ENCODE data around the gene MCM8. TPM values are rescaled to one million over a fixed set of nuclear protein-coding genes. Genes with fewer than 3 reads are reported as not detected.

The MCM8 gene
- total RNA-seq, 8 experiments from 2014 or later = 3.4 to 20.2 (median 5.2) TPM

DNA sequence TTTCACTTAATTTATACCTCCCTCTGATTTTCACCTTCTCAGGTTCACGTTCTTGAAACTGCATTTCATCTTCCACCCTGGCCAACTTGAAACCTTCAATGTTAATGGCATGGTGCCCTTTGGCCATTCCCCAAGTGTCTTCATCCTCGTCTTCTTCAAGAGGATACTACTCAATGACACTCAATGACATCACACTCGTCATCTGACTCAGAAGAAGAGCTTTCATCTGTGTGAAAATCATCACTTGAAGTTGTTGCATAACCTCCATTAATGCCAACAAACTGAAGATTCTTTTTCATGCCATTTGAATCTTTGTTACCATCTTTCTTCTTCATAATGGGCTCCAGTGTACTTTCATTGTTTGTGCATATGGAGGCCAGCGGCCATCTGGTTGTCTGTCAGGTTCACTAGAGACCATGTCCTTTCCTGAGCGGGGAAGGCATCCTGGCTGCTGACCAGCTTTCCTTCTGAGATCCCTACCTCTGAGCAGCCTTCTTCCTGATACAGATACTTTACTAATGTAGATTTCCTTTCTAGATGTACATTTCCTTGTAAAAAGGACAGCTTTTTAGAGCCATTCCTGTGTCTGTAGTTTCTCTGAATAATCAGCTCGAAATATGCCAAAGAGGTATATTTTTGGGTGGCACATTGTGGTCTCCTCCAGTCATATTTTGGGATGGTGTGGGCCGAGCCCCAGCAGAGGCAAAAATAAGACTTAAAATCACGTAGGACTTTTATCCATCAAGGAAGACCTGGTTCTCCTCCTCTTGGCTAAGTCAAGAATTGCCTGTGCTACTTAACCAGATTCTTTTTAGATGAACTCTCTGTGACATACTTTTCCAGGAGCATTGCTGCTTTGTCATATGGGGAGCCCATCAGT, 21.4 kb upstream of the MCM8 start:
- H3K4me3 ChIP-seq = no peak overlapping the region
- no peak for ATAC-seq (replicated peaks in 6 of 8)
- H3K4me1 ChIP-seq (replicated peaks in 1 of 2) = no peaks in the 10 kb centered on the region
- in situ Hi-C loops (cut with MboI; ENCODE audit: low pct_unique_long_range_greater_than_20kb in 2 of 9, low sequenced_read_pairs in 9 of 9, unreplicated experiment in 9 of 9) = loop anchor here in 2 of 9 experiments (25.0 kb wide), 2 partner anchors 117 to 392 kb away; no protein-coding TSS in a partner anchor
- WGBS, 10 experiments = 32 to 90% (median 55%) methylated on average over 2 to 8 of the region's 8 CpGs
- no peak overlapping the region for H3K27ac ChIP-seq

DNA sequence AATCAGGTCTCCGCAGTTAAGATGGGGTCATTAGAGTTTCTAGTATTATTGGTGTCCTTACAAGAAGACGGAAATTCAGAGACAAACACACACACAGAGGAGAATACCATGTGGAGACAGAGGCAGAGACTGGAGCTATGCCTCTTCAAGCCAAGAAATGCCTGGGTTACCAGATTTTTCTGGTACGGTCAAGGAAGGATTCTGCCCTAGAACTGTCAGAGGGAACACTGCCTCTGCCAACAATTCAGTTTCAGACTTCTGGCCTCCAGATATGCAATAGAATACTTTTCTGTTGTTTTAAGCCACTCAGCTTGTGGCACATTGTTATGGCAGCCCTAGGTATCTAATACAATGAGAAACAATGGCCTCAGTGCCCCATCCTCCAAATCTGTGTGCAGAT, 19.0 kb upstream of the MCM8 start:
- 20 to 94% (median 63%) methylated on average over 1 to 2 of the region's 3 CpGs; no CpG with 5 or more reads in 2 of the 10 experiments for WGBS, 10 experiments
- Histone ChIP-seq H3K4me1 (replicated peaks in 1 of 2) (no peaks in the 10 kb centered on the region), H3K4me3 (no peak overlapping the region), H3K27ac (no peak overlapping the region)
- ATAC-seq (replicated peaks in 6 of 8) = no peak
- in situ Hi-C loops (cut with MboI; ENCODE audit: low pct_unique_long_range_greater_than_20kb in 2 of 9, low sequenced_read_pairs in 9 of 9, unreplicated experiment in 9 of 9) = loop anchor here in 2 of 9 experiments (25.0 kb wide), 2 partner anchors 119 to 394 kb away; no protein-coding TSS in a partner anchor

DNA sequence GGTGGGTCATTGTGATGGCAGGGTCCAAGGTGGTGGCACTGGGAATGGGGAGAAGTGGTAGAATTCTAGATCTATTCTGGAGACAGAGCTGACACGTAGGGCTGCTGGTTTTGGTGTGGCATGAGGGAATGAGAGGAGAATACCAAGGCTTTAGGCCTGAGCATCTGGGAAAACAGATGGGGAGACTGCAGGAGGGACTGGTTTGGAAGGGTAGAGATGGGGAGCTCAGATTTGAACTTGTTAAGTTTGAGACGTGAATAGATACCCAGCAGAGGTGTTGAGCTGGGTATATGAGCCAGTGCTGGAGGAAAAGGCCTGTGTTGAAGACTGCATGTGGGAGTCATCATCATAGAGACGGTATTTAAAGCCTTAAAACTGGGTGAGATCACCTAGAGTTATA, 17.7 kb upstream of the MCM8 start:
- Histone ChIP-seq H3K27ac (no peak overlapping the region), H3K4me1 (replicated peaks in 1 of 2) (no peaks in the 10 kb centered on the region), H3K4me3 (no peak overlapping the region)
- 61 to 100% (median 83%) methylated on average over 1 to 3 of the region's 3 CpGs; no CpG with 5 or more reads in 5 of the 10 experiments for WGBS, 10 experiments
- in situ Hi-C loops (cut with MboI; ENCODE audit: low pct_unique_long_range_greater_than_20kb in 2 of 9, low sequenced_read_pairs in 9 of 9, unreplicated experiment in 9 of 9) = loop anchor here in 2 of 9 experiments (25.0 kb wide), 2 partner anchors 120 to 395 kb away; no protein-coding TSS in a partner anchor
- ATAC-seq (replicated peaks in 6 of 8) = no peak

DNA sequence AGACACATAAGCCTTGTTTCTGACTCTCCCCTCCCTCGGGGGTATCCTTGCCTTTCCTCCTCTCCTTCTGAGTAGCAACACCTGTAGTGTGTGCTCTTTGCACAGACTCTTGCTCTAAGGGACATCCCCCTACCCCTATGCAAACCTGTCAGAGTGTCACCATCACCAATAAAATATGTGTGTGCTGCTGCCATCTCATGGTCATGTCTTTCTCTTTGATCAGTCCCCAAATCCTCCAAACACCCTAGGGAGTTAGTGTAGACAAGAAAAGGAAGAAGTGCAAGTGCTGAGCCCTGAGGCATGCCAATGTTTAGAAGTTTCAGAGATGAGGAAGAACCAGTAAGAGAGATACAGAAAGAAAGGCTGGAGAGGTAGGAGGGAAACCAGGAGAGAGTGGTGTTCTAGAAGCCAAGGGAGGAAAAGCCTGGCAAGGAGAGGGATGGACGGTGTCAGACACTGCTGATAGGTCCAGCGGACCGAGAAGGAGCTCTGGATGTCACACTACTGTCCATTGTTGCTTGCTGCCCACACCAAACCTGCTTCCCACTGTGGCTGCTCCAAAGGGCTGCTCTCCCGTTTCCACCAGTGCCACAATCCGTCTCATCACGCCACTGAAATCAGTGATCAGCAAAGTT, 16.5 kb upstream of the MCM8 start:
- Histone ChIP-seq H3K4me1 (replicated peaks in 1 of 2) (no peaks in the 10 kb centered on the region), H3K27ac (no peak overlapping the region), H3K4me3 (no peak overlapping the region)
- WGBS, 10 experiments = 14 to 87% (median 80%) methylated on average over 1 to 6 of the region's 7 CpGs
- ATAC-seq (replicated peaks in 6 of 8) = peak in 2 of 8 experiments; percentile 17 to 42
- in situ Hi-C loops (cut with MboI; ENCODE audit: low pct_unique_long_range_greater_than_20kb in 2 of 9, low sequenced_read_pairs in 9 of 9, unreplicated experiment in 9 of 9) = loop anchor here in 2 of 9 experiments (25.0 kb wide), 2 partner anchors 122 to 397 kb away; no protein-coding TSS in a partner anchor

DNA sequence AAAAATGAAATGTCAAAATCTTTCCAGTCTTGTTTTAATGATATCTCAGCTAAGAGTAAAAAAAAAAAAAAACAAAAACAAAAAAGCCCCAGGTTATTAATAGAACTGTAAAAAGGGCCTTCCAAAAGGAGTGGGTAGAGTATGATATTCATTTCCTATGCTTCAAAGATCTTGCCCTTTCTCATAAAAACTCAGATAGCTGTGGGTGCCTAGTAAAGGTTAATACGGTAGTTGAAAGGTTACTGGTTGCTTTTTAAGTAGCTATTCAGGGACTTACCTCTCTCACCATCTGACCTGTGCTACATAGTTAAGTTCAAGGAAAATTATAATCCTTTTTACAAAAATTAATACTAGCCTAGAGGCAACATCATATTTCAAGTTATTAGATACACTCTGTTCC, 15.1 kb upstream of the MCM8 start:
- WGBS, 10 experiments = 40 to 100% (median 95%) methylated on average over 1 of the region's 1 CpG
- no peaks in the 10 kb centered on the region for H3K4me1 ChIP-seq (replicated peaks in 1 of 2)
- H3K4me3 ChIP-seq = no peak overlapping the region
- in situ Hi-C loops (cut with MboI; ENCODE audit: low pct_unique_long_range_greater_than_20kb in 2 of 9, low sequenced_read_pairs in 9 of 9, unreplicated experiment in 9 of 9) = loop anchor here in 2 of 9 experiments (25.0 kb wide), 2 partner anchors 123 to 398 kb away; no protein-coding TSS in a partner anchor
- no peak for ATAC-seq (replicated peaks in 6 of 8)
- H3K27ac ChIP-seq = no peak overlapping the region

DNA sequence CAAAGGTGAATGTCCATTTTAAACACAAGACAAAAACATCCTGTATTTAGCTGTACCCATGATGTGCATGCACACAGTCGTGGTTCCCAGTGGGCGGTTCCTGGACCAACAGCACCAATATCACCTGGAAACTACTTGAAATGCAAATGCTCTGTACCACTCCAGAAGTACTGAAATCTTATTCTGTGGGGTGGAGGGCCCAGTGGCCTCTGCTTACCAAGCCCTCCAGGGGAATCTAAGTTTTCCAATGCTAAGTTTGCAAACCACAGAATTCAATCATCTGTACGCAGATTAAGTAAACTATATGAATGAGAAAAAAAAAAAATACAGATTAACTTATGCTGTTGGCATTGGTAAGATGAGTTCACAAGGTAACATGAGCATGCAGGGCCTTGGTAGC, 14.2 kb upstream of the MCM8 start:
- Histone ChIP-seq H3K4me1 (replicated peaks in 1 of 2) (no peaks in the 10 kb centered on the region), H3K27ac (no peak overlapping the region), H3K4me3 (no peak overlapping the region)
- in situ Hi-C loops (cut with MboI; ENCODE audit: low pct_unique_long_range_greater_than_20kb in 2 of 9, low sequenced_read_pairs in 9 of 9, unreplicated experiment in 9 of 9) = loop anchor here in 2 of 9 experiments (25.0 kb wide), 2 partner anchors 124 to 399 kb away; no protein-coding TSS in a partner anchor
- WGBS, 10 experiments = 0 to 100% (median 80%) methylated on average over 1 to 3 of the region's 3 CpGs
- ATAC-seq (replicated peaks in 6 of 8) = peak in 3 of 8 experiments; percentile 43 to 72 (median 69)

DNA sequence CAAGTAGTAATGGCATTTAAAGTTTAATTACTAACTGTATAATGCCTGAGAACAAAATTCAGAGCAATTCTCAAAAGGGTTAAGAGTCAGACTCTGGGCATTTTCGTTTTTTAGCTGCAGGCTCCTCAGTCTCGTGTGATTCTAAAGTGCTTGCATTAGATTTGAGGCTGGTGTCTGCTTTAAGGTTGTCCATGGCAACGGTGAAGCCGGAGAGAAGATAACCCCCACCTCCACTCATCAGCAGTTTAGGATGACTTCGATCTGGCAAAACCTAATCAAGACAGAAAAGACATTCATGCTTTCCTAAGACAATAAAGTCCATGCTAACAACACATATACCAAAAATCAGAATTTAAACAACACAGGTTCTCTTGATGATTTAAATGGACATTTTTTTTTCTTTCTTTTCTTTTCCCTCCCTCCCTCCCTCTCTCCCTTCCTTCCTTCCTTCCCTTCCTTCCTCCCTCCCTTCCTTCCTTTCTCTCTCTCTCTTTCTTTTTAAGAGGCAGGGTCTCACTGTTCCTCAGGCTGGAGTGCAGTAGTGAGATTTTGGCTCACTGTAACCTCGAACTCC, 11.9 kb upstream of the MCM8 start:
- no peak overlapping the region for H3K4me3 ChIP-seq
- whole genome bisulfite sequencing, 10 experiments = 40 to 100% (median 56%) methylated on average over 1 to 5 of the region's 6 CpGs; no CpG with 5 or more reads in 2 of the 10 experiments
- ATAC-seq (replicated peaks in 6 of 8) = no peak
- H3K27ac ChIP-seq = no peak overlapping the region
- no peaks in the 10 kb centered on the region for H3K4me1 ChIP-seq (replicated peaks in 1 of 2)
- in situ Hi-C loops (cut with MboI; ENCODE audit: low pct_unique_long_range_greater_than_20kb in 2 of 9, low sequenced_read_pairs in 9 of 9, unreplicated experiment in 9 of 9) = loop anchor here in 2 of 9 experiments (25.0 kb wide), 2 partner anchors 126 to 401 kb away; no protein-coding TSS in a partner anchor

DNA sequence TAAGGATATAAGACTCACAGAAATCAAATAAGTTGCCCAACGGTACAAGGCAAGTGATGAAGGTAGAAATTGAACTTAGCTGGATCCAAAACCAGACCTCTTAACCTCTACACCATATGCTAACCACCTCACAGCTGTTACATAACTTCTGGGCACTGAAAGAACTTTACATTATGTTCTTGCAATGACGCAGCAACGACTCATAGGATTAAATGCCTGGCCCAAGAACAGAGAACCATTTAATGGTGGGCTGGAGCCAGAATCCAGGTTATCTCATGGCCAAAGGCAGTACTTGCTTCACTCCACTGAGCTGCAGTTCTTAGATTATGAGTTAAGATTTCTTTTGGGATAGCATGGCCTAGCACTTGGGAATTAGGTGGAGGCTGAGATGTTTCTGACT, 4.5 kb upstream of the MCM8 start:
- 59 to 100% (median 89%) methylated on average over 1 to 3 of the region's 3 CpGs; no CpG with 5 or more reads in 2 of the 10 experiments for WGBS, 10 experiments
- in situ Hi-C loops (cut with MboI; ENCODE audit: low pct_unique_long_range_greater_than_20kb in 2 of 9, low sequenced_read_pairs in 9 of 9, unreplicated experiment in 9 of 9) = loop anchor here in 2 of 9 experiments (25.0 kb wide), 2 partner anchors 134 to 409 kb away; no protein-coding TSS in a partner anchor
- Histone ChIP-seq H3K4me1 (replicated peaks in 1 of 2) (peaks cover 7 to 10% of the 10 kb centered on the region in 2 donors), H3K4me3 (no peak overlapping the region), H3K27ac (no peak overlapping the region)
- ATAC-seq (replicated peaks in 6 of 8) = no peak

DNA sequence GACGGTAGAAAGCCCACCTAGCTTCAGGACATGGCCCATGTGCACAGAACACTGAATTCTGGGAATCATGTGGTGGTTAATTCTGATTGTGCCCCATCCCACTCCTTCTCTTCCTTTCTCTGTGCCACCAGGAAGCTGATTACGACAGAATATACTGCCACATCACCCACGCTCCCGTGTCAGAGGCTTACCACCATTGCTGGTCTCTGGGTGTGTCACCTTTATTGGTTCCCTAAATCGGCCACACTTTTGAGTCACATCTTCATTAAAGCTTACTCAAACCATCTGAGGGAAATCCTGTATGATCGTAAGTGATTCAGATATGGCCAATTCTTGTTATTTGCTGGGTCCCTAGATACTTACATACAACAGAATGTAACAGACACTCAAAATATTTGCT, 3.2 kb upstream of the MCM8 start:
- in situ Hi-C loops (cut with MboI; ENCODE audit: low pct_unique_long_range_greater_than_20kb in 2 of 9, low sequenced_read_pairs in 9 of 9, unreplicated experiment in 9 of 9) = loop anchor here in 2 of 9 experiments (25.0 kb wide), 2 partner anchors 135 to 410 kb away; no protein-coding TSS in a partner anchor
- no peak for ATAC-seq (replicated peaks in 6 of 8)
- 40 to 100% (median 100%) methylated on average over 1 to 6 of the region's 6 CpGs; no CpG with 5 or more reads in 2 of the 10 experiments for WGBS, 10 experiments

DNA sequence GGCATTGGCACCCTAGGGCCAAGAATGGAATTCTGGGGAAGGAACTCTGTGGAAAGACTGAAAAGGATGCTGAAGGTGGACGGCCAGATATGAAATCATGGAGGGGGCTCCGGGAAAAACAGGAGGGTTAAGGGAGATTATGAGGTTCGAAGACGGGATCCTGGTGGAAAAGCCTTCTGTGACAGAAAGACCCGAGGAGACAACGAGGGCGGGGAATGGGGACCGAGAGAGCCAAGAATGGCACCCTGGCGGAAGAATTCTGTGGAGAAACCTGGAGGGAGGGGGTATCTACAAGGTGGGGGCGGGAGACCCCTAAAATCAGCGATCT, 545 bp upstream of the MCM8 start:
- H3K4me1 ChIP-seq (replicated peaks in 1 of 2) = peaks cover 10 to 16% of the 10 kb centered on the region in 2 donors
- WGBS, 10 experiments = 0 to 3% (median 0%) methylated on average over 2 to 6 of the region's 11 CpGs; no CpG with 5 or more reads in 3 of the 10 experiments
- H3K4me3 ChIP-seq = peak overlapping the region; percentile 53 to 94 (median 76)
- peak in 2 of 8 experiments; percentile 7 to 8 for ATAC-seq (replicated peaks in 6 of 8)
- H3K27ac ChIP-seq = peak overlapping the region; percentile 46 to 76
- in situ Hi-C loops (cut with MboI; ENCODE audit: low pct_unique_long_range_greater_than_20kb in 2 of 9, low sequenced_read_pairs in 9 of 9, unreplicated experiment in 9 of 9) = loop anchor here in 2 of 9 experiments (25.0 kb wide), 2 partner anchors 138 to 413 kb away; no protein-coding TSS in a partner anchor

More for the DNA sequence above, 3.2 kb upstream of the MCM8 start:
- Histone ChIP-seq H3K4me1 (replicated peaks in 1 of 2) (peaks cover 10 to 16% of the 10 kb centered on the region in 2 donors), H3K27ac (no peak overlapping the region), H3K4me3 (no peak overlapping the region)

DNA sequence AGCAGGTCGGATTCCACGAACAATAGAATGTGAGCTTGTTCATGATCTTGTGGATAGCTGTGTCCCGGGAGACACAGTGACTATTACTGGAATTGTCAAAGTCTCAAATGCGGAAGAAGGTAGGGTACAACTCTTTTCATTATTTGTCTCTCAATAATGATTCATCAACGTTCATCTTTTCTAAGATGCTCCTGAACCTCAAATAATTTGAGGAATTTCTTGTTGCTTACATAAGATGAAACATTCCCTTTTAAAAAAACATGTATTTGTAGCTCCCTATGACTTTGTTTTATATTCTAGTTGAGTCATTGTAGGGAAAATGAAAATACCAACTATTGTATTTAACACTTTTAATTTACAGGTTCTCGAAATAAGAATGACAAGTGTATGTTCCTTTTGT, 17.0 kb downstream of the MCM8 start:
- H3K4me3 ChIP-seq = no peak overlapping the region
- no peak overlapping the region for H3K27ac ChIP-seq
- in situ Hi-C loops (cut with MboI; ENCODE audit: low pct_unique_long_range_greater_than_20kb in 2 of 9, low sequenced_read_pairs in 9 of 9, unreplicated experiment in 9 of 9) = no loop called here
- 87 to 100% (median 98%) methylated on average over 1 to 6 of the region's 6 CpGs for WGBS, 10 experiments
- no peak for ATAC-seq (replicated peaks in 6 of 8)
- H3K4me1 ChIP-seq (replicated peaks in 1 of 2) = peaks cover 0 to 4% of the 10 kb centered on the region in 2 donors

DNA sequence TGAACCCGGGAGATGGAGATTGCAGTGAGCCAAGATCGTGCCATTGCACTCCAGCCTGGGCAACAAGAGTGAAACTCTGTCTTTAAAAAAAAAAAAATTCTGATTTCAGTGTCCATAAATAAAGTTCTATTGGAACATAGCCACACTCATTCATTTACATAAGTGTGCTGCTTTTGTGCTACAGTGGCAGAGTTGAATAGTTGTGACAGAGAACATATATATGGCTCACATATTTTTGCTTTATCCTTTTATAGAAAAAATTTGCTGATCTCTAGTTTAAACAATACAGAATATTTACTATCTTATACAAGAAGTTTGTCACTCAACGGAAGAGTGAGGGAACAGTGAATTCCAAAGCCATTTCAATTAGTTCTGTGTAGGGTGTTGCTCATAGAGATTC, 18.0 kb downstream of the MCM8 start:
- H3K4me1 ChIP-seq (replicated peaks in 1 of 2) = peaks cover 0 to 4% of the 10 kb centered on the region in 2 donors
- ATAC-seq (replicated peaks in 6 of 8) = peak in 2 of 8 experiments; percentile 25 to 62
- WGBS, 10 experiments = 0 to 95% (median 88%) methylated on average over 1 to 3 of the region's 3 CpGs; no CpG with 5 or more reads in 2 of the 10 experiments
- in situ Hi-C loops (cut with MboI; ENCODE audit: low pct_unique_long_range_greater_than_20kb in 2 of 9, low sequenced_read_pairs in 9 of 9, unreplicated experiment in 9 of 9) = no loop called here
- no peak overlapping the region for H3K4me3 ChIP-seq
- H3K27ac ChIP-seq = no peak overlapping the region
